Measurements from ENCODE around the gene APRT. TPM values are rescaled to one million over a fixed set of nuclear protein-coding genes. Genes with fewer than 3 reads are reported as not detected.
"Not testable (repeated sequence)": the region's sequence is repeated elsewhere in the genome, so short reads cannot be mapped to it uniquely, and the experiment has no call there.

Gene APRT
- total RNA-seq, 1 donor from 2014 or later: 40.4 TPM

DNA sequence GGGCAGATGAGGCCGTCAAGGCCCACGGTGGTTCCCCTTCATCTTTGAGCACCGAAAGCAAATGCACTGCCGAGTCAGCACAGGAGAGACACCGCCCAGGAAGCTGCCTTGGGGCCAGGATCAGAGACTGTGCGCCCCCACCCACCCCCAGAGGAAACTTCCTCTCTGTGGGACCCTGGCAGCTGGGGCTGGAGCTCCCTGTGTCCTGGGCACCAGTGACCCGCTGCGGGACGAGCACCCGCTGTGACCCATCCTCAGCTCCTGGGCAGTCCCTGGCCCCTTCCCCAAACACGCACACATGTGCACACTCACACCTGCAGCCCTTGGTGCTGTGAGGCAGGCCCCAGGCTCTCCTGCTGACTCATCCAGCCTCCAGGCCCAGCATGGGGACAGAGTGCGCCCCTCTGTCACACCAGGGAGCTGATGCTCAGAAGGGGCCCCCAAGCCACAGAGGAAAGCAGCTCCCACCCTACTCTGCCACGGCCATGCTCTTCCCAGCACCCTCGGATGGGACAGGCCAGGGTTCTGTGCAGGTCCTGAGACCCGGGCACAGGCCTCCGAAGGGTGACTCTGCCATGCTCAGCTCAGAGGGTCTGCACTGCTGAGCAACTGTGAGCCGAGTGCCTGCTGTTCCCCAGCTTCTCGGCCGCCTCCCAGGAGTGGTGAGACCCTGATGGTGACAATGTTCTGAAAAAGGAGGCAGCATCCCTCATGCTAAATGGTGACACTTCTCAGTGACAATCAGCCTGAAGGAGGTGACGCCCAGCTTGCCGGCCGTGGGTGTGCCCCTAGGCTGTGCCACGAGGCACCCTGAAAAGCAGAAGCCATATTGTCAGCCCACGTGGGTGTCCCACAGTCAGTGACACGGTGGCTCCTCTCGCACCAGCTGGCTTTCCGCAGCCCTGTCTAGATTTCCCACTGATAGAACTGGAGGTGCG is 30.3 kb downstream of the APRT start:
- DNase-seq: peak; percentile 78
- intact Hi-C loops (cut with DNase I): no loop called here
- ATAC-seq (ENCODE audit: poor library complexity): peak; percentile 14

GRCh38 chr16:88780142-88781062 is 31.3 kb downstream of the APRT start:
- DNase-seq (no peak), ATAC-seq (ENCODE audit: poor library complexity) (no peak)
- intact Hi-C loops (cut with DNase I): no loop called here

DNA sequence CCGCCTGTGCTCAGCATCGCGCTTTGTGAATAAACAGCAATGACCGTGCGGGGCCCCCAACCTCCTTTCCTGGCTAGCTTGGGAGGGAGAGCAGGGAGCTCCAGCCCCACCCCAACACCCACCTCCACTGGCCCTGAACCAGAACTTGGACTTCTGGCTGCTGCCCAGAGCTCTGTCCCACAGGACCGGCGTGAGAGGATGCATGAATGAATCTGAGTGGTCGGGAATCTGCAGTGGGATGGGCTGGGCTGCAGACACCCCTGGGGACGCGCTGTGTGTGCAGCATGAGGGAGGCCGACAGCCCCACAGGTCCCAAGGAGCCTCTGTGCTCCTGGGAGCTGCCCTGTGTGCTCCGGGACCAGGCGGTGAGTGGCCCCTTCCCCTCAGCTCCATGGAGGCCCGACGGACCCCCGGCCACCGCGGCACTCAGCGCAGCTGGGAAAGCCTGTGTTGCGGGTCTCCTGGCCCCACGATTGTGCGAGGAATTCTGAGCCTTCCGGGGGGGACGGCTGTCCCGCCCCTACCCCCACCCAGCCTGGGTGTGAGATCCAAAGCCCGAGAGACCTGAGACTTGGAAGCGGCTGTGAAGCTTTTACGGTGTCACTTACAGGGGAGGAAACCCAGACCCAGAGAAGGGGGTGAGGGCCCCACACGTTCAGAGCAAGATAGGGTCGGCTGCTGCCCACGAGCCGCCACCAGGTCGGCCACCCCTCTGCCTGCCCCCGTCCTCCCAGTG is 32.2 kb downstream of the APRT start:
- peak; percentile 64 for DNase-seq
- intact Hi-C loops (cut with DNase I): no loop called here
- ATAC-seq (ENCODE audit: poor library complexity): no peak

DNA sequence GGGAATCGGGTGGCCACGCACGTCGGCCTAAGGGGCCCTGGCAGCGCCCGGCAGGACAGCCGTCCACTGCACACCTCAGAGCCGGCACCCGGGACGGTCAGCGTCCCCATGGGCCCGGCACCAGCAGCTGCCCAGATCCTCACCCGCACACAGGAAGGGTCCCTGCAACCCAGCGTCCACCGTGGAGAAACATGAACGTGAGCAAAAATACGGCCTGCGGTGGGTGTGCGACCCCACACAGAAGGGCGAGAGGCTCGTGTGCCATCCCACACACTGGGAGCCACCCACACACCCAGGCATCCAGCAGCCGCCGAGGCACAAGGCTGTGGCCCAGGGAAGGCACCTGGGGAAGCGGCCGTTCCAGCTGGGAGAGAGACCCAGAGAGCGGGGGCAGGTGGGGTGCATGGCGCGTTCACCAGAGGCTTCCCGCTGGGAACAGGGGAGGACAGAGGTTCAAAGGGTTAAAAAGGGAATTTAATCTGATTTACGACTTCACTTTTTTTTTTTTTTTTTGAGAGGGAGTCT is 33.1 kb downstream of the APRT start:
- no peak for DNase-seq
- intact Hi-C loops (cut with DNase I): no loop called here
- ATAC-seq (ENCODE audit: poor library complexity): no peak

- no peak for DNase-seq
- no peak for ATAC-seq (ENCODE audit: poor library complexity)
- intact Hi-C loops (cut with DNase I): no loop called here
Measured at GRCh38 chr16:88778271-88778525, 33.5 kb downstream of the APRT start.

DNA sequence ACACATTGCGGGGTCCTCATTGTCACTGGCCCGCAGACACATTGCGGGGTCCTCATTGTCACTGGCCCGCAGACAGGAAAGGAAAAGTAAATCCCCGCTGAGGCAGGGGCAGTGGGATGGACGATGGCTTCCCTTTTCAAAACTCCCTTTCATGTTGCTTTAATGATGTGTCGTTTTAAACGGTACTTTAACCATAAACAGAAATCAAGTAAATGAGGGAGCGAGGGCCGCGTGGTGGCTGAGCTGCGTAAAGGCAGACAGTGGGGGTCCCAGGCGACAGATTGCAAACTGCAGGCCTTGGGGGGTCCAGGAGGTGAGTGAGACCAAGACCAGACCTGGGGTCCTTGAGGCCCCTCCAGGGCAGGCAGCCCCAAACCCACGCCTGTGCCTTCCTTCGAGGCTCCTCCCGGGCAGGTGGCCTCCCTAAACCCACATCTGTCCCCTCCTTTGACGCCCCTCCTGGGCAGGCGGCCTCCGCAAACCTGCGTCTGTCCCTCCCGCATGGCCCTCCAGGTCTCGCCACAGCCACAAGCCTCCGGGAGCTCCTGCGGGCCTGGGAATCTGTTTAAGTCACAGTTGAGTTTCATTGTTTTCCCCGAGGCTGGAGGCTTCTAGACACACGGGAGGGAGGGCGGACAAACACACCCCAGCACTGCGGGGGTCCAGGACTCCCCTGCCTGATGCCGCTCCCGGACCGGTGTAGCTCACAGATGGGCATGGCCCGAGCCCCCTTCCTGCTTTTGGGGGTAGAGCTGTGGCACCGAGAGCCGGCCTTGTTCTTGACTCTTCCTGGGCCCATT is 34.1 kb downstream of the APRT start:
- no peak for DNase-seq
- no peak for ATAC-seq (ENCODE audit: poor library complexity)
- intact Hi-C loops (cut with DNase I): no loop called here

DNA sequence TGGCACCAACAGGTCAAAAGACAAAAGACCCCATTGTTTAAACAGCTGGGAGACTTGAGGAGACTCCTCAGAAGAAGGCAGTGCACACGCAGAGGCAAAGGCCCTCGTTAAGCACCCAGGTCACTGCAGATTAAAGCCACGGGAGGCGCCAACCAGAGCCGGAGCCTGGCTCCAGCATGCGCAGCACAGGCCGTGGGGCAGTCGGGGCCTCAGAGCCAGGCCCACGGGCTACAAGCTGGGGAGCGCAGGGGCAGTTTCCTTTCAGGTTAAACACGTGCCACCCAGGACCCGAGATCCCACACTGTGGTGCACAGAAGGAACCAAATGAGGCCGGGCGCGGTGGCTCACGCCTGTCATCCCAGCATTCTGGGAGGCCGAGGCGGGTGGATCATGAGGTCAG is 35.9 kb downstream of the APRT start:
- ATAC-seq (ENCODE audit: poor library complexity) (no peak), DNase-seq (no peak)
- intact Hi-C loops (cut with DNase I): no loop called here

DNA sequence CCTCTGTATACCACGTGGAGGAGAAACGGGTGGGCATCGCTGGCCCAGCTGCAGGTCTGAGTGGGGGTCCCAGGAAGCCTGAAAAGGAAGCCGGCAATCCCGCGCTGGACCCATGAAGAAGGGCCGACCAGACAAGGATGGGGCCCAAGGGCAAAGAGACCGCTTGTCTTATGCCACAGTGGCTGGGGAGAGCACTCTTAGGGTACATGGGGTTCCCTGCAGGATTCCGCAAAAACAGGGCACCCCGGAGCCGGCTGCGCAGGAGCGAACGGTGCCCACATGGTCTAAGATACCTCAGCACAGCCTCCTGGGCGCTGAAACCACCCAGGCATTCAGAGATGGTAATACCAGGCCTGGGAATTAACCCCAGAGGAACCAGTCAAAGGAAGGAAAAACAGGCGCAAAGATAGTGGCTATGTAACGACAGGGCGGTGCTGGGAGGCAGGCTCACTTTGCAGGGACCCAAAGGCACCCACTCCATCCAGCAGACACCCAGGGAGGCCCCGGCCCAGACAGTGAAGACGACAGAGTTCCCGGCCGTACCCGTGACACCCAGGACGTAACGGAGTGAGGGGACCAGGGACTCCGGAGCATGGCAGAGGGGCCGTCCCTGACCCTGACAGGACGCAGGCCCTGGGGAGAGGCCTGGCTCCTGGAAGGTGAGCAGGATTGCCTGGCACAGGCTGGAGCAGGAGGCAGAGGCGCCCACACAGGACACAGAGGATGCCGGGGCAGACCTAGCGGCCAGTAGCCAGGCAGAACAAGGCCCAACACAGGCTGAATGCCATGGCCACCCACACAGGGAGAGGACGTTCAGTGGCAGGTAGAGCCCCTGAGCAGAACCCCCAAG is 37.0 kb downstream of the APRT start:
- intact Hi-C loops (cut with DNase I): no loop called here
- DNase-seq: no peak
- ATAC-seq (ENCODE audit: poor library complexity): no peak

GRCh38 chr16:88773812-88774291 is 37.9 kb downstream of the APRT start:
- DNase-seq (peak; percentile 85), ATAC-seq (ENCODE audit: poor library complexity) (peak; percentile 33)
- intact Hi-C loops (cut with DNase I): no loop called here

DNA sequence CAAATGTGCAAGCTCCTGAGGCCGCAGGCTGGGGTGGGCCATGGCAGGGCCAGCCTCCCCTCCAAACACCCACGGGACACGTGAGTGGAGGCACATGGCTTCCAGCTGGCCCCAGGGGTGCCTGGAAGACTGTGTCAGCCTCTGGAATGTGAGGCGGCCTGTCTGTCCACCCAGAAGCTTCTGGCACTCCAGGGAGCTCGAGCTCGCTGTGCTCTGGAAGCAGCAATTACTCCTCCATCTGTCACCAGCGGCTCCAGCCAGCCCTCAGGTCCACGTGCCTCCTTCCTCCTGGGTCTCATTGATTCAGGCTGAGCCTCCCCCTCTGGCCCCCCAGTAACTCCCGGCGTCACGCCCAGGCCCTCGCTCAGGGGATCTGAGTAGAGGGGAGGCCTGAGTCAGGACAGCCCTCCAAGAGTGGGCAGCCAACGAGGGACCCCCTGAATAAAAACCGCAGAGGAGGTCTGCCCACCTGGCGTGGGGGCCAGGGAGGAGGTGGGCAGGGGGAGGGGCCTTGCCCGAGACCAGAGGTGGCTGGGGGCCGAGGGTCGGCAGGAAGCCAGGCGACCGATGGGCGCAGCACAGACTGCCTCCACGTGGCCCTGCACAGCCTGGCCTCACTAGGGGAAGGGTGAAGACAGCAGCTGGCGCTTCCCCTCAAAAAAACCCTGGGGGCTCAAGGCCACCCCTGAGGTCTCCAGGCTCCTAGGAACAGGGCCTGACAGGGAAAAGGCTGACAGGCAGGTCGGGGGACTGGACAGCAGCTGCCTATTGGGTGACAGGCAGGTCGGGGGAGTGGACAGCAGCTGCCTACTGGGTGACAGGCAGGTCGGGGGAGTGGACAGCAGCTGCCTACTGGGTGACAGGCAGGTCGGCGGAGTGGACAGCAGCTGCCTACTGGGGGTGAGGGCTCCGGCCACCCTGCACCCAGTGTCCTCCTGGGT is 38.6 kb downstream of the APRT start:
- peak; percentile 74 for DNase-seq
- intact Hi-C loops (cut with DNase I): no loop called here
- peak; percentile 52 for ATAC-seq (ENCODE audit: poor library complexity)

DNA sequence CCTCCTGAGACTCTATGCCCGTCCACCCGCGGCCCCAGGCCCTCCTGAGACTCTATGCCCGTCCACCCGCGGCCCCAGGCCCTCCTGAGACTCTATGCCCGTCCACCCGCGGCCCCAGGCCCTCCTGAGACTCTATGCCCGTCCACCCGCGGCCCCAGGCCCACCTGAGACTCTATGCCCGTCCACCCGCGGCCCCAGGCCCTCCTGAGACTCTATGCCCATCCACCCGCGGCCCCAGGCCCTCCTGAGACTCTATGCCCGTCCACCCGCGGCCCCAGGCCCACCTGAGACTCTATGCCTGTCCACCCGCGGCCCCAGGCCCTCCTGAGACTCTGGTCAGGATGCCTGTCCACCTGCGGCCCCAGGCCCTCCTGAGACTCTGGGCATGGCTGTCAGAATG is 39.9 kb downstream of the APRT start:
- intact Hi-C loops (cut with DNase I); DNase-seq; ATAC-seq (ENCODE audit: poor library complexity): not testable (repeated sequence)

- DNase-seq (no peak), ATAC-seq (ENCODE audit: poor library complexity) (no peak)
- intact Hi-C loops (cut with DNase I): no loop called here
Measured at GRCh38 chr16:88771294-88771772, 40.4 kb downstream of the APRT start.

GRCh38 chr16:88770461-88771293 is 41.1 kb downstream of the APRT start:
- peak; percentile 74 for DNase-seq

GRCh38 chr16:88769617-88770460 is 41.9 kb downstream of the APRT start:
- no peak for ATAC-seq (ENCODE audit: poor library complexity)
- no peak for DNase-seq

More at GRCh38 chr16:88770461-88771293, 41.1 kb downstream of the APRT start:
- ATAC-seq (ENCODE audit: poor library complexity): peak; percentile 36
- intact Hi-C loops (cut with DNase I): no loop called here

More at GRCh38 chr16:88769617-88770460, 41.9 kb downstream of the APRT start:
- intact Hi-C loops (cut with DNase I): no loop called here
